GM08714 (cell line): ENCODE data around the gene EPB41L4A.

Experiments used
- H3K4me3 ChIP-seq: fragments of 200-500 bp; sonication (Bioruptor generic); 2 replicates; pipeline ENCODE4 v1.5.1; 2014; ENCODE audit warnings: mild to moderate bottlenecking, low read length, inconsistent platforms
- ZNF274 ChIP-seq: IDR thresholded peaks from 2 replicates; pipeline ENCODE4 v1.6.1; 2012; ENCODE audit warnings: mild to moderate bottlenecking, low read depth, low read length

EPB41L4A gene

DNA sequence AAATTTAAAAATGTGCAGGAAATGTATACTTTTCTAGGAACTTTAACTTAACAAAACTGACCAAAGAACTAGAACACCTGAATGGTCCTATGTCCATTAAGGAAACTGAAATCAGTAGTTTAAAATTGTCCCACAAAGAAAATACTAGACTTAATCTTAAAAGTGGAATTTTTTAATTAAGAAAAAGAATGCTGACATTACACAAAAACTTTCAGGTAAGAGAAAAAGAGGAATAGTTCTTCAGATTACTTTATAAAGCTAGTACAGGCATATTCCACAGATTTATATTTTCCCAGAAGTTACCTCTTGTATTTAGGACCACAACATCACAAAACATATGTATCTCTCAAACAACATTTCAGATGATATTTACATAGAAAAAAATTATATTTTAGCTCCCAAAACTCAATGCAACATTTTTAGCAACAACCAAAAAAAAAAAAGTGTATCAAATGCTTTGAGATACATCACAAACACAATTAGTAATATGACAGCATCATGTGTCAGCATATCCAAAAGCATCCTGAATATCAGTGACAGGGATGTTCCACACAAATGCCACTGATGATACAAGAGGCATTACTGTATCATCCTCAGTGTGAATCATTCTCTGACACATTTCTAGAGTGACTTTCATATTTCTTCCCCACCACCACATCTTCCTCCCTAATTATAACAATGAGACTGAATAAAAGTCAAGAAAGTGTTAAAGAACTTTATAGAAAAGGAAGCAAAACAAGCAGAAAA is 264.0 kb downstream of the EPB41L4A start:
- no peak for TF ChIP-seq ZNF274
- no peak overlapping the region for H3K4me3 ChIP-seq

DNA sequence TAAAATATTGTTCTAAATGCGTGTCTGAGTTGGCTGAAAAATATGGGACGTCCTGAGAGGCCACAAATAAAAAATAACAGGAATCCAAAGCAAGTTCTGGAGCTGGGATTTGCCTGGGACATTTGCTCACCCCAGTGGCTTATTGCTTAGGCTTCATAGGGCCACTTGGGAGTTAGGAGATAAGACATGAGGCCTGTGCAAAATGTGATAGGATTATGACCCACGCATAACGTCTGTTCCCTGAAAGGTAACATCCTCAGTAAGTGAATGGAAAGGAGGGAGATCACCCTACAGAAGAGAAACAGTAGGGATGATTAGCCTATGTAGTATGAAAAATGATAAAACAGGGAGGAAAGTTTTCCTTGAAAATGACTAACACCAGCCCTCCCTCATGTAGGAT is 269.4 kb downstream of the EPB41L4A start:
- no peak for TF ChIP-seq ZNF274
- no peak overlapping the region for H3K4me3 ChIP-seq

DNA sequence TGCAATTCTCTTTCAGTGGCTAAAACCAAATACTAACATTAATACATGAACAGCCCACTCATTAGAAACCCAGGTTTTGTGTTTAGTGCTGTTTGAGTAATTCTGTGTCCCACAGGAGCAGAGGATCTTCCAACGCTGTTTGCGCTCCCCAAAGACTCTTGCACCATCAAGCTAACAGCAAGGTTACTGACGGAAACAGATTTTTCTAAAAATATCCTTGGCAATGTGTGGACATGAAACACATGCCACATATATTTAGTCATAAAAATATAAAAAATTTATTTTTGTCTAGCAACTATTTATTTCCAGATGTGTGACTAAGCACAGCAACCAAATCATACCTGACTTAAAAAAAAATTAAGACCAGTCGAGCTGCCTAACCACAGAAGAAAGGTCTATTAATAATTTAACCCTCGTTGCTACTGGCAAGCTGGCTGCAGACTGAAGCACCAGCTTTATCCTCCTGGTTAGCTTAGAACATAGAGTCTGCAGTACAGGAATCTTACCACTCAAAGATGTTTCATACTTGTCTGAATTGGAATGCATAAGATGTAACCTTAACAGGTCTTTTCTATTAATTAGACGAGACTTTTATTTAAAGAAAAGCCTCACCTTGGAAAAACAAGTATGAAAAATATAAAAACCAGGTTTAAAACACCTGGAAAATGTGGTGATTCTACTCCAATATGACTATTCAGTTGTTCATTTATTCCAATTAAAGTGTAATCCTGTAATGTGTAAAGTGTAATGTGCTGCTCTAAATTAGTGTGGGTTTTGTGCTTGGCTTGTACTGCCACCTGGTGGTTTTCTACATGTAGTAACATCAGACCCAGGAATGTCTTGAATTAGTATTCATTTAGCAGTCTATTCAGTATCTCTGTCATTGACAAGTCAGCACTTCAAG is 272.5 kb downstream of the EPB41L4A start:
- TF ChIP-seq ZNF274, result no peak
- peak overlapping the region; percentile 18; the same call in 1 of the 2 replicates for H3K4me3 ChIP-seq

DNA sequence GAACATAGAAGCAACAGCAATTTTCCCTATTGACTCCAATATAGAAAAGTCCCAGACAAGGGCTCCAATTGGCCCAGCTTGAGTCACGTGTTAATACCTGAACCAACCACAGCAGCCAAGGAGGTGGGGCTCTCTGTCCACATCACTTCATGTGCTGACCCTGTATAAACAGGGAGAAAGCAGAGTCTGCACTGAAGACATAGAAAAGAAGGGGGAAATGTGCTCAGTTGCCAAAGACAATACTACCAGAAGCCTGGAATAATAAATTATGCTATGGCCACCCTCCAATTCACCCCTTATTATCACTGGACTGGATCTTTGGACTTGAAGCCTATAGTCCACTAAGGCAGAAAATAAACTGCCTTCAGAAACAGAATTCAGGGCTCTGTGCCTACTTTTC is 275.4 kb downstream of the EPB41L4A start:
- H3K4me3 ChIP-seq, result no peak overlapping the region
- no peak for TF ChIP-seq ZNF274

DNA sequence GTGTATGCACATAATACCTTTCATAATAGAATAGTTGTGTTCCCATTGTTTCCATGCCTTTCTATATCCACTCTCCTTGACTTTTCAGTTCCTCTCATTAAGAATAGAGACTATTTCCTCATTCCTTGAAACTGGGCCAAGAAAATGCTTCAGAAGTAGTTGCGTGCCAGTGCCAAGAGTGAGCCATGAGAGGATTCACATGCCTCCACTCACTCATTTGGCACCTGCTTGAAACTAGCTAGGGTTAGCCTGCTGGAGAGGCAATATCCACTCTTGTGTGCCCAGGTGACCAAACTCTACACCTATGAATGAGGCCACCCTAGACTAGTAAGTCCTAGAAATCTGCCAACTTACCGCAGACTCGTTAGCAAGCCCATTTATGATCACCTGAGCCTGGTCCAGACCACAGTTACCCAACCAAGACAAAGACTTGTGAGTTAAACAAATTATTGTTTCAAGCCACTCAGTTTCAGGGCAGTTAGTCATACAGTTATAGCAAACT is 276.3 kb downstream of the EPB41L4A start:
- H3K4me3 ChIP-seq, result no peak overlapping the region
- TF ChIP-seq ZNF274, result no peak

DNA sequence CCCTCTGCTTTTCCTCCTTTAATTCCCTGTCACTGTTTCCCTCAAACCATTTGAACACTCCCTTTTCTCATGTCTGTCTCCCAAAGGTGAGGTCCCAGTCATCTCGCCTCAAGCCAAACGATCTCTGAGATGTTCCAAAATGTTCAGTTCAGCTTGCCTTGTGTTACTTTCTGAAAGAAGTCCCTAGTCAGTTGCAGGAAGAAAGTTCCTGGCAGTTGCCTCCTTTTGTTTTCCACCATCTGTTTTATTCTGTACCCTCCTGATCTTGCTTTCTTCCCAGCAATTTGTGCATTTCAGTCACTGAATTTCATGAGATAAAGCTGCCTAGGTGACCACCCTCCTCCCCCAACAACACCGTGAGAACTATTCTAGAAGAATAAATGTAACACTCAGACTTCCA is 277.5 kb downstream of the EPB41L4A start:
- TF ChIP-seq ZNF274, result no peak
- no peak overlapping the region for H3K4me3 ChIP-seq

DNA sequence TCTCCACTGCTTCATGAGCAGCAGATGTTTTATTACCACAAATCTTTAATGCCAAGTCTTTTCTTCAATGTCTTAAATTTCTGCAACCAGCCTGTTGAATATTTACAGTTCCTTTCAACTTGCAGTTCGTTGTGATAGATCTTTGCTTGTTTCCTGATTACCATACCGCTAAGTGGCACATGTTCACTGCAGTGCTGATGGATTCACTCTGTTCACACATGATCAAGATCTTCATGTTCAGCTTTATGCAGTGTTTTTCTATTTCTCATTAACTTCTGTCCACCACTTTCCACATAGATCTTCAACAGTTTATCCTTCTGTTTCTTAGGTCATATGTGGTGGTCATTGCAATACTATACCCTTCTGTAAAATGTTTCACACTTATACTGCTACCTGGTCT is 280.6 kb downstream of the EPB41L4A start:
- H3K4me3 ChIP-seq, result no peak overlapping the region
- no peak for TF ChIP-seq ZNF274

DNA sequence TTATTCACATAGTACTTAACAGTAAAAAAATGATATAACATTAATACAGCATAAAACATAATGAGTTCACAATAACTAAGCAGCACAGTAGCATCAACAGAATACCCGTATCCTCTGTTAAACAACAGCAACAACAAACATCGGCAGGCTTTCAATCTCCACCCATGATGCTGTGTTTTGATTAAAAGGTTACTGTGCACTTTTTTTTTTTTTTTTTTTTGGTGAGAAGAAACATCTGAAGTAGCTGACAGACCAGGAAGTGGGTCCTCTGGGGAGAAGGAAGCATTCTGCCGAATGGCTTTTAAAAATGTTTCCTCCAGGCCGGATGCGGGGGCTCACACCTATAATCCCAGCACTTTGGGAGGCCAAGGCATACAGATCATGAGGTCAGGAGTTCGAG is 282.3 kb downstream of the EPB41L4A start:
- no peak for TF ChIP-seq ZNF274
- no peak overlapping the region for H3K4me3 ChIP-seq

DNA sequence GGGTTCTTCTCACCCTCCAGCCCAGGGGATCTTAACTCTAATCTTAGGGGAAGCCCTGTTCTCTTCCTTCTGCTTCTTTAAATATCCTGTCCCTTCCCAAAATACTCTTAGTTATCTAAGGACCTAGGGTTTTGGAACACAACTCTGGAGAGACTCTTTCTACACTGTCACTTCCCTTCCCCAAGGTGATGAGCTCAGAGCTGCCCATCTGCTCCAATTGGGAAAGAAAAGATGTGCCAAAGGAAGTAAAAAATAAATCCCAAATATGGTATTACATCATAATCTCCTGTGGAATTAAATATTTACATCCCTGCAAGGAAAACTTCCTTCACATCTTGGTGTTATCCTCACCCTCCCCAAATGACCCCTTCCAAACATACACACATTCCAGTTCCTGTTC is 291.2 kb downstream of the EPB41L4A start:
- H3K4me3 ChIP-seq, result no peak overlapping the region
- TF ChIP-seq ZNF274, result no peak

DNA sequence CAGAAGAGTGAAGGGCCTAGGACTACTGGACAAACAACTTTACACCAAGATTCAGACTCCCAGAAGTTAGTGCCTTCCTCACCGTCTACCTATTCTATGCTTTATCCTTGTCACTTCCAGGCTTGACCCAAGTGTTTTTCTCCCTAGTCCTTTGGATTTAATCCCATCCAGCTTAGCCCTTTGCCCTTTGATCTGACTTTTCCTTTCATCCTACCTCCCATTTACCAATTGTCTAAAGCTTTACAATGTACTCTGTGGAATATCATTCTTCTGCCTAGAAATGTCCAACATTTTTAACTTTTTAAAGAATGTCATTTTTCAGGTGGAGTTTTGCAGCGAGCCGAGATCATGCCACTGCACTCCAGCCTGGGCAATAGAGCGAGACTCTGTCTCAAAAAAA is 292.1 kb downstream of the EPB41L4A start:
- H3K4me3 ChIP-seq, result no peak overlapping the region
- no peak for TF ChIP-seq ZNF274

DNA sequence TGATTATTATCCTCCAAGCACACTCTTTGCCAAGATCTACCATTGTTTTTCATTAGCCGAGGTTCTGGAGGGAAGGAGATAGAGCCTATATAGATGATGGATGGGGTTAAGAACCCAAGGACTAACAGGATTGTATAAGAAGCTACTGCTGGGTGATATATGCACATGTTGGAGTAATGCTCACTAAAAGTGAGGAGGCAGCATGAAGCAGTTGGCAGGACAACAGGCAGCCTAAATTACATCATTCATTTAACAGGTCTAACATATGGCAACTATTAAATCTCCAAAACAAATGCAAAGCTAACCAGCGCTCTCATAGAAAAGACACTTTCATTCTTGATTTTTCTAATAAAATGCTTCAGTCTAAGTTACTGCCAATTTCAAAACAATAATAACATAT is 293.2 kb downstream of the EPB41L4A start:
- no peak for TF ChIP-seq ZNF274

DNA sequence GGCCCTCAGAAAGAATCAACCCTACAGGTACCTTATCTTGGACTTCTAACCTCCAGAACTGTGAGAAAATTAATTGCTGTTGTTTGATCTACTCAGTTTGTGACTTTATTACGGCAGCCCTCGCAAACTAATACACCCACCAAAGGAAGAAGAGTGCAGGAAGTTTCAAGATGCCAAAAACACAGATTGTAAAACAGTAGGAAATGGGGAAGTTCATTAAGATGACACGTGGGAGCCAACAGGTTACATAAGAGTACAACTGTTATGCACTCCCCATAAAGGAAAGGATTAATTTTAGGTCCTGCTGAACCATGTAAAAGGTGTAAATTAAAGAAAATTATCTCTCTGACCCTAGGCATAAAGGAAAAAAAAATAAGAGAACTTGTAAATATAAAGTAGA is 294.3 kb downstream of the EPB41L4A start:
- H3K4me3 ChIP-seq, result no peak overlapping the region
- no peak for TF ChIP-seq ZNF274

More for the DNA sequence above, 293.2 kb downstream of the EPB41L4A start:
- H3K4me3 ChIP-seq, result no peak overlapping the region

DNA sequence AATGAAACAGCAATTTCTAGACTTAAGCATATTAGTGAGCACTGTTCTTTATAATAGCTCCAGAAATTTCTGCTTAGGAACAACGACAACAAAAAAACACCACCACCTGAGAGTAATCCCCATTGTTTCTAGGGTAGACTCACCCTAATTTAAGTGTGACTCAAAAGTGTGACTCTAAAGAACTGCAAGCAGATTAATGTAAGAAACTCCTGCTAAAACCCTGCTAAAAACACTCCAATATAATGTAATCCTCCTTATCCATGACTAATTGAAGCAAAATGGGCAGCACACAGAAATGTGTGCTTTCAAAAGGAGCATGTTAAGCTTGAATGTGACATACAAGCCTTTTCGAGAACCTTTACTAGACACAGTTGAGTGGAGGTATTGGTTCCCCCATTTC is 296.0 kb downstream of the EPB41L4A start:
- no peak overlapping the region for H3K4me3 ChIP-seq
- no peak for TF ChIP-seq ZNF274

DNA sequence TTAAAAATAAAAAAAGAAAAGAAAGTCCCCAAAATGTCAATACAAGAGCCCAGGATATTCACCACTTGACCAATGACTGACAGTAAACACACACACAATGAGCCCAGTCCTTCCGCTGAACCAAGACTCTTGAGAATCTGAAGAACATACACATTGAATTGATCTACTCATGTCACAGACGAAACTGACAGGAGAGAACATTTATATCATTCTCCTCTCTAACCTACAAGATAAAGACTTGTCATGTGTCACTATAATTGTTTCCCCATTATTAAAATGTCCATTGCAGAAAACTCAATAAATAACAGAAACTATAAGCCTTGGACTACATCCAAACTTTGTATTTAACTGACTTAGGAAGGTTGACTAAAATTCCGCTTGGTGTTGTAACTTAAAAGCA is 296.7 kb downstream of the EPB41L4A start:
- no peak for TF ChIP-seq ZNF274

DNA sequence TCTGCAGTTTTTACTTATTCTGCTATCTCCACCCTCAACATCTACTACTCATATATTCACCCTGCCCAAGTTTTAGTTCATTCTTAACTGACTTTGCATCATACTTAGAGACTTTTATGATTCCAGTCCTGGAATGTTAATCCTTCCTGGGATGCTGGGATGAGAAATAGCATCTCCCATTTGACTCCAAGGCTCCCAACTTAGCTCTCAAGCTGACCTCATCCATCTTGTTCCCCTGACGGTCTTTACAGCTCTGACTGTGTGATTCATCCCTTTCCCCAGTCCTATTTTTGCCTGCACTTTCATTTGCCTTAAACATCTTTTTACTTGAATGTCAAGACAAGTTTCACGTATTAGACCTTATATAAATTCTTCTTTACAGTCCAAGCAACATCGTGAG is 297.8 kb downstream of the EPB41L4A start:
- no peak overlapping the region for H3K4me3 ChIP-seq
- TF ChIP-seq ZNF274, result no peak

More for the DNA sequence above, 296.7 kb downstream of the EPB41L4A start:
- H3K4me3 ChIP-seq, result no peak overlapping the region
